GM19328 (cell line): ENCODE measurements around the gene MFAP3L.
"Not testable (repeated sequence)": the region's sequence is repeated elsewhere in the genome, so short reads cannot be mapped to it uniquely, and the experiment has no call there.

Source experiments
- ATAC-seq: cut with Tn5 transposase; IDR thresholded peaks from one replicate; pipeline ENCODE4 v1.9.1; 2021; ENCODE audit warnings: mild to moderate bottlenecking, moderate library complexity; ENCODE audit not compliant: unreplicated experiment

The MFAP3L gene

GRCh38 chr4:170026253-170027021 is at the start of gene MFAP3L:
MFAP3L (minus strand) TSS chr4:170026395; CDS start chr4:170005877, 20,518 bp downstream.
- peak; percentile 72 for ATAC-seq

GRCh38 chr4:170071196-170071595 is 45.0 kb upstream of the MFAP3L start:
- no peak for ATAC-seq

GRCh38 chr4:170068438-170069128 is 42.4 kb upstream of the MFAP3L start:
- no peak for ATAC-seq

- no peak for ATAC-seq
Measured at GRCh38 chr4:170059421-170059820, 33.2 kb upstream of the MFAP3L start.

GRCh38 chr4:170058826-170059225 is 32.6 kb upstream of the MFAP3L start:
- ATAC-seq = no peak

GRCh38 chr4:170057866-170058265 is 31.7 kb upstream of the MFAP3L start:
- no peak for ATAC-seq

GRCh38 chr4:170052919-170053318 is 26.7 kb upstream of the MFAP3L start:
- no peak for ATAC-seq

GRCh38 chr4:170051402-170051801 is 25.2 kb upstream of the MFAP3L start:
- ATAC-seq = no peak

GRCh38 chr4:170049766-170050165 is 23.6 kb upstream of the MFAP3L start:
- no peak for ATAC-seq

- ATAC-seq = no peak
Measured at GRCh38 chr4:170047771-170048354, 21.7 kb upstream of the MFAP3L start.

GRCh38 chr4:170046156-170046555 is 20.0 kb upstream of the MFAP3L start:
- not testable (repeated sequence) for ATAC-seq

- ATAC-seq = no peak
Measured at GRCh38 chr4:170040031-170040680, 14.0 kb upstream of the MFAP3L start.

- no peak for ATAC-seq
Measured at GRCh38 chr4:170038769-170039168, 12.6 kb upstream of the MFAP3L start.

- no peak for ATAC-seq
Measured at GRCh38 chr4:170038232-170038631, 12.0 kb upstream of the MFAP3L start.

GRCh38 chr4:170037481-170037880 is 11.3 kb upstream of the MFAP3L start:
- ATAC-seq = no peak

- no peak for ATAC-seq
Measured at GRCh38 chr4:170035845-170036244, 9.7 kb upstream of the MFAP3L start.

- ATAC-seq = no peak
Measured at GRCh38 chr4:170035231-170035630, 9.0 kb upstream of the MFAP3L start.

GRCh38 chr4:170033999-170034398 is 7.8 kb upstream of the MFAP3L start:
- ATAC-seq = no peak

- no peak for ATAC-seq
Measured at GRCh38 chr4:170030121-170030520, 3.9 kb upstream of the MFAP3L start.

- peak; percentile 60 for ATAC-seq
Measured at GRCh38 chr4:170027181-170027829, 1.1 kb upstream of the MFAP3L start.
